Measurements from ENCODE around the gene NFKBIA.
"Not testable (repeated sequence)": the region's sequence is repeated elsewhere in the genome, so short reads cannot be mapped to it uniquely, and the experiment has no call there.

Gene NFKBIA

GRCh38 chr14:35404449-35405303 lies at the start of gene NFKBIA:
TSS of gene NFKBIA (minus strand) at chr14:35404749. CDS start at chr14:35404644, 105 bp downstream.
- no peak for DNase-seq (ENCODE audit: low read depth, low spot score)

GRCh38 chr14:35446450-35446849 lies 41.9 kb upstream of the NFKBIA start:
- DNase-seq (ENCODE audit: low read depth, low spot score): no peak

GRCh38 chr14:35444104-35444503 lies 39.6 kb upstream of the NFKBIA start:
- no peak for DNase-seq (ENCODE audit: low read depth, low spot score)

GRCh38 chr14:35441160-35441559 lies 36.6 kb upstream of the NFKBIA start:
- DNase-seq (ENCODE audit: low read depth, low spot score): no peak

GRCh38 chr14:35438910-35439713 lies 34.6 kb upstream of the NFKBIA start:
- no peak for DNase-seq (ENCODE audit: low read depth, low spot score)

- not testable (repeated sequence) for DNase-seq (ENCODE audit: low read depth, low spot score)
These were observed 33.9 kb upstream of the NFKBIA start for GRCh38 chr14:35438492-35438891.

- DNase-seq (ENCODE audit: low read depth, low spot score): no peak
These were observed 30.6 kb upstream of the NFKBIA start for GRCh38 chr14:35435177-35435576.

- no peak for DNase-seq (ENCODE audit: low read depth, low spot score)
These were observed 29.3 kb upstream of the NFKBIA start for GRCh38 chr14:35433826-35434225.

GRCh38 chr14:35430459-35431199 lies 26.1 kb upstream of the NFKBIA start:
- DNase-seq (ENCODE audit: low read depth, low spot score): no peak

- DNase-seq (ENCODE audit: low read depth, low spot score): no peak
These were observed 25.4 kb upstream of the NFKBIA start for GRCh38 chr14:35429951-35430350.

- no peak for DNase-seq (ENCODE audit: low read depth, low spot score)
These were observed 21.3 kb upstream of the NFKBIA start for GRCh38 chr14:35425850-35426249.

- no peak for DNase-seq (ENCODE audit: low read depth, low spot score)
These were observed 19.1 kb upstream of the NFKBIA start for GRCh38 chr14:35423621-35424020.

- DNase-seq (ENCODE audit: low read depth, low spot score): no peak
These were observed 15.7 kb upstream of the NFKBIA start for GRCh38 chr14:35420036-35420811.

- no peak for DNase-seq (ENCODE audit: low read depth, low spot score)
These were observed 14.9 kb upstream of the NFKBIA start for GRCh38 chr14:35419429-35419841.

GRCh38 chr14:35418093-35418492 lies 13.5 kb upstream of the NFKBIA start:
- DNase-seq (ENCODE audit: low read depth, low spot score): no peak

GRCh38 chr14:35416108-35416750 lies 11.7 kb upstream of the NFKBIA start:
- DNase-seq (ENCODE audit: low read depth, low spot score): no peak

- DNase-seq (ENCODE audit: low read depth, low spot score): no peak
These were observed 9.8 kb upstream of the NFKBIA start for GRCh38 chr14:35414365-35414764.

GRCh38 chr14:35412272-35413056 lies 7.9 kb upstream of the NFKBIA start:
- no peak for DNase-seq (ENCODE audit: low read depth, low spot score)

GRCh38 chr14:35410858-35411257 lies 6.3 kb upstream of the NFKBIA start:
- DNase-seq (ENCODE audit: low read depth, low spot score): no peak

GRCh38 chr14:35409595-35409994 lies 5.0 kb upstream of the NFKBIA start:
- no peak for DNase-seq (ENCODE audit: low read depth, low spot score)

Data from smooth muscle cell of the brain vasculature (primary cell).